Measurements from ENCODE around the gene POLG.

- TF ChIP-seq POLR2A (IDR thresholded peaks at IDR 0.05; ENCODE audit: low read length) (no peak), GATA1 (IDR thresholded peaks at IDR 0.05; ENCODE audit: low read depth, low read length) (no peak)
These were observed 29.7 kb upstream of the POLG start for GRCh38 chr15:89364341-89364740.

Measured in erythroblast (primary cell).